Lower leg skin (tissue), 3 donors: ENCODE measurements around the gene EFNA4.

Experiments used
- CTCF ChIP-seq, 3 donors: fragments of 450-650 bp; IDR thresholded peaks; one replicate each; pipeline ENCODE4 v1.5.1; 2016; ENCODE audit warnings: antibody characterized with exemption in 3 of 3, mild to moderate bottlenecking in 3 of 3, moderate library complexity in 2 of 3
- POLR2A ChIP-seq, 2 donors: fragments of 450-650 bp; IDR thresholded peaks; one replicate each; pipeline ENCODE4 v1.6.1; 2016 to 2017; ENCODE audit warnings: antibody characterized with exemption in 2 of 2, mild to moderate bottlenecking in 1 of 2, moderate library complexity in 1 of 2

- no peak for TF ChIP-seq CTCF (IDR thresholded peaks at IDR 0.05)
- no peak for TF ChIP-seq POLR2A (IDR thresholded peaks at IDR 0.05)
These were observed 20.2 kb upstream of the EFNA4 start for GRCh38 chr1:155043301-155043702.
